ENCODE data around the gene SLIT3. TPM values are rescaled to one million over a fixed set of nuclear protein-coding genes. Genes with fewer than 3 reads are reported as not detected.

SLIT3 gene
- total RNA-seq, 1 experiment from 2014 or later = 0.10 TPM

DNA sequence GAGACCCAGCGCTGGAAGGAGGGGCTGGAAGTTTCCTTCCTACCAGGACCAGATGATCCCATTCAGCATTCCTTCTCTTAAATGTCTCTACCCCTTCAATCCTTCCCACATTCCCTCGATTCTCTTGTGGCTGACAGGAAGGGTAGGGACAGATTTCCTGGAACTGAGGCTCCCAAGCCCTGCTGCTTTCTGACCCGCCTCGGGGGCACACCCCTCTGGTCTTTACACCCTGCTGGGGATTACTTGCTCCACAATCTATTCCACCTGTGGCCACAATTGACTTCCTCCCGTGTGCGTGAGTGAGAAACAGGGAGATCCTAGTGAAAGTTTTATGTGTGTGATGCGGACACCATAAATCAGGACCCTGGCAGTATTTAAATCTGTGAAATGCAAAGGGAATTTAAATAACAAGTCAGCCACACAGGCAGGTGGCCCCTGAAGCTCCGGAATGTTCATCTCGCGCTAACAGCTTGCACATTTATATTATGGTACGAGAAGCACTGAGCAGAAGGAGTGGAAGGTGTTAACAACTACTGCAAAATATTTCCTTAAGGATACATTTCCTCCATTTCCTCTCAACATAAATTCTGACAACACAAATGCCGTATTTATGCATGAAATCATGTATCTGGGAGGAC, 237.5 kb downstream of the SLIT3 start:
- Histone ChIP-seq H3K4me3 (replicated peaks in 1 of 2; ENCODE audit: low read depth in 1 of 2, low read length in 2 of 2) (no peak overlapping the region), H4K20me1 (ENCODE audit: insufficient read depth) (no peaks in the 10 kb centered on the region), H2AFZ (ENCODE audit: low read depth, low read length, poor library complexity, severe bottlenecking) (no peak overlapping the region), H3K9me2 (ENCODE audit: insufficient read depth) (no peaks in the 10 kb centered on the region), H3K79me2 (ENCODE audit: insufficient read depth, low read length) (no peaks in the 10 kb centered on the region), H3K4me1 (ENCODE audit: control insufficient read depth in 1 of 2, insufficient read depth in 2 of 2, low read length in 2 of 2) (no peaks in the 10 kb centered on the region), H3K9me3 (ENCODE audit: control insufficient read depth in 1 of 2, insufficient read depth in 1 of 2, low read depth in 1 of 2, low read length in 2 of 2) (no peaks in the 10 kb centered on the region), H3K9ac (ENCODE audit: low read length) (no peak overlapping the region), H3K4me2 (ENCODE audit: low read length) (no peak overlapping the region), H3K27me3 (ENCODE audit: insufficient read depth, low read length) (peaks cover 72% of the 10 kb centered on the region), H3K27ac (ENCODE audit: low read depth, low read length) (no peak overlapping the region), H3K36me3 (ENCODE audit: control insufficient read depth in 1 of 2, insufficient read depth in 2 of 2, low read length in 2 of 2) (no peaks in the 10 kb centered on the region)
- ChIA-PET RAD21 (ENCODE audit: low non-redundant PET in 1 of 2, low total read pairs in 2 of 2, uncharacterized antibody in 2 of 2, unreplicated experiment in 2 of 2) (no interaction called here), CTCF (no interaction called here), POLR2A (no interaction called here)
- no peak for TF ChIP-seq POLR2A (IDR thresholded peaks at IDR 0.05; ENCODE audit: borderline replicate concordance, extremely low read depth, insufficient read depth, insufficient read length)
- no peak for TF ChIP-seq CBX3 (IDR thresholded peaks at IDR 0.05; ENCODE audit: low read depth)
- no peak for TF ChIP-seq FOSL1 (IDR thresholded peaks at IDR 0.05; ENCODE audit: low read depth)
- no peak for TF ChIP-seq YY1 (IDR thresholded peaks at IDR 0.05; ENCODE audit: extremely low read depth, insufficient replicate concordance, low read depth, low read length)
- BruUV-seq (replicated peaks) = no TSS peak
- ATAC-seq (no peak), DNase-seq (ENCODE audit: low read depth, low spot score) (no peak)
- intact Hi-C loops (cut with micrococcal nuclease) = no loop called here

DNA sequence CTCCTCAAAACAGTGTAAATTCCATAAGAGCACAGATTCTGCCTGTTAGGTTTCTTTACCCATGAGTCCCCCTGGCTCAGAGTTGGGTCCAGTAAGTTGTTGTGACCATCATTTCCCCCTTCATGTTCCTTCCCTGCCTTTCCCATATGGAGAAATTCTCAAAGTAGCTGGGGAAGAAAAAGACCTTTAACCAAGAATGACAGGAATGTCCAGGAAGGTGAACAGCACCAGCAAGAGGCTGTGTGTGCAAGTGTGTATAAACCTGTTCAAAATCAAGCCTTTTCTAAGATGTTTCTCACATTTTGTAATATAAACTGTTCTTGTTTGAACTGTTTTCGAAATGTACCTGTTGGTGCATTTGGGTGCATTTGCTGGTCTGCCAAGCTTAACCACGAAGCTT, 238.2 kb downstream of the SLIT3 start:
- no peak overlapping the region for H3K9ac ChIP-seq (ENCODE audit: low read length)
- no peak overlapping the region for H3K4me2 ChIP-seq (ENCODE audit: low read length)
- DNase-seq (ENCODE audit: low read depth, low spot score) (no peak), ATAC-seq (no peak)
- ChIA-PET CTCF (no interaction called here), RAD21 (ENCODE audit: low non-redundant PET in 1 of 2, low total read pairs in 2 of 2, uncharacterized antibody in 2 of 2, unreplicated experiment in 2 of 2) (no interaction called here), POLR2A (no interaction called here)
- no peaks in the 10 kb centered on the region for H3K4me1 ChIP-seq (ENCODE audit: control insufficient read depth in 1 of 2, insufficient read depth in 2 of 2, low read length in 2 of 2)
- TF ChIP-seq CEBPB (IDR thresholded peaks at IDR 0.05; ENCODE audit: low read depth) (no peak), TCF7L2 (IDR thresholded peaks at IDR 0.05; ENCODE audit: borderline replicate concordance, extremely low read depth, insufficient read depth, insufficient read length) (no peak), JUND (IDR thresholded peaks at IDR 0.05) (no peak), SIN3A (IDR thresholded peaks at IDR 0.05; ENCODE audit: low read depth) (no peak), POLR2A (IDR thresholded peaks at IDR 0.05; ENCODE audit: borderline replicate concordance, extremely low read depth, insufficient read depth, insufficient read length) (no peak), ELF1 (IDR thresholded peaks at IDR 0.05; ENCODE audit: borderline replicate concordance, low read depth) (no peak), SP1 (IDR thresholded peaks at IDR 0.05; ENCODE audit: low read depth) (no peak), ZNF274 (IDR thresholded peaks at IDR 0.05; ENCODE audit: low read depth, low read length) (no peak), SRF (IDR thresholded peaks at IDR 0.05; ENCODE audit: low read depth) (no peak), EZH2phosphoT487 (IDR thresholded peaks at IDR 0.05; ENCODE audit: borderline replicate concordance) (no peak), RAD21 (IDR thresholded peaks at IDR 0.05; ENCODE audit: low read depth) (no peak)
- TF ChIP-seq, protein P1, sequence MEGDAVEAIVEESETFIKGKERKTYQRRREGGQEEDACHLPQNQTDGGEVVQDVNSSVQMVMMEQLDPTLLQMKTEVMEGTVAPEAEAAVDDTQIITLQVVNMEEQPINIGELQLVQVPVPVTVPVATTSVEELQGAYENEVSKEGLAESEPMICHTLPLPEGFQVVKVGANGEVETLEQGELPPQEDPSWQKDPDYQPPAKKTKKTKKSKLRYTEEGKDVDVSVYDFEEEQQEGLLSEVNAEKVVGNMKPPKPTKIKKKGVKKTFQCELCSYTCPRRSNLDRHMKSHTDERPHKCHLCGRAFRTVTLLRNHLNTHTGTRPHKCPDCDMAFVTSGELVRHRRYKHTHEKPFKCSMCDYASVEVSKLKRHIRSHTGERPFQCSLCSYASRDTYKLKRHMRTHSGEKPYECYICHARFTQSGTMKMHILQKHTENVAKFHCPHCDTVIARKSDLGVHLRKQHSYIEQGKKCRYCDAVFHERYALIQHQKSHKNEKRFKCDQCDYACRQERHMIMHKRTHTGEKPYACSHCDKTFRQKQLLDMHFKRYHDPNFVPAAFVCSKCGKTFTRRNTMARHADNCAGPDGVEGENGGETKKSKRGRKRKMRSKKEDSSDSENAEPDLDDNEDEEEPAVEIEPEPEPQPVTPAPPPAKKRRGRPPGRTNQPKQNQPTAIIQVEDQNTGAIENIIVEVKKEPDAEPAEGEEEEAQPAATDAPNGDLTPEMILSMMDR (IDR thresholded peaks at IDR 0.05 in 2 of 3, conservative IDR thresholded peaks at IDR 0.05 in 1 of 3; ENCODE audit: borderline replicate concordance in 1 of 3, insufficient read depth in 1 of 3, low read depth in 2 of 3, low read length in 2 of 3) = no peak
- TF ChIP-seq, protein P2, sequence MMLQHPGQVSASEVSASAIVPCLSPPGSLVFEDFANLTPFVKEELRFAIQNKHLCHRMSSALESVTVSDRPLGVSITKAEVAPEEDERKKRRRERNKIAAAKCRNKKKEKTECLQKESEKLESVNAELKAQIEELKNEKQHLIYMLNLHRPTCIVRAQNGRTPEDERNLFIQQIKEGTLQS (IDR thresholded peaks at IDR 0.05) = no peak
- TF ChIP-seq, protein P3, sequence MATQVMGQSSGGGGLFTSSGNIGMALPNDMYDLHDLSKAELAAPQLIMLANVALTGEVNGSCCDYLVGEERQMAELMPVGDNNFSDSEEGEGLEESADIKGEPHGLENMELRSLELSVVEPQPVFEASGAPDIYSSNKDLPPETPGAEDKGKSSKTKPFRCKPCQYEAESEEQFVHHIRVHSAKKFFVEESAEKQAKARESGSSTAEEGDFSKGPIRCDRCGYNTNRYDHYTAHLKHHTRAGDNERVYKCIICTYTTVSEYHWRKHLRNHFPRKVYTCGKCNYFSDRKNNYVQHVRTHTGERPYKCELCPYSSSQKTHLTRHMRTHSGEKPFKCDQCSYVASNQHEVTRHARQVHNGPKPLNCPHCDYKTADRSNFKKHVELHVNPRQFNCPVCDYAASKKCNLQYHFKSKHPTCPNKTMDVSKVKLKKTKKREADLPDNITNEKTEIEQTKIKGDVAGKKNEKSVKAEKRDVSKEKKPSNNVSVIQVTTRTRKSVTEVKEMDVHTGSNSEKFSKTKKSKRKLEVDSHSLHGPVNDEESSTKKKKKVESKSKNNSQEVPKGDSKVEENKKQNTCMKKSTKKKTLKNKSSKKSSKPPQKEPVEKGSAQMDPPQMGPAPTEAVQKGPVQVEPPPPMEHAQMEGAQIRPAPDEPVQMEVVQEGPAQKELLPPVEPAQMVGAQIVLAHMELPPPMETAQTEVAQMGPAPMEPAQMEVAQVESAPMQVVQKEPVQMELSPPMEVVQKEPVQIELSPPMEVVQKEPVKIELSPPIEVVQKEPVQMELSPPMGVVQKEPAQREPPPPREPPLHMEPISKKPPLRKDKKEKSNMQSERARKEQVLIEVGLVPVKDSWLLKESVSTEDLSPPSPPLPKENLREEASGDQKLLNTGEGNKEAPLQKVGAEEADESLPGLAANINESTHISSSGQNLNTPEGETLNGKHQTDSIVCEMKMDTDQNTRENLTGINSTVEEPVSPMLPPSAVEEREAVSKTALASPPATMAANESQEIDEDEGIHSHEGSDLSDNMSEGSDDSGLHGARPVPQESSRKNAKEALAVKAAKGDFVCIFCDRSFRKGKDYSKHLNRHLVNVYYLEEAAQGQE (IDR thresholded peaks at IDR 0.05; ENCODE audit: low read depth) = no peak
- H3K27me3 ChIP-seq (ENCODE audit: insufficient read depth, low read length) = peaks cover 72% of the 10 kb centered on the region
- H4K20me1 ChIP-seq (ENCODE audit: insufficient read depth) = no peaks in the 10 kb centered on the region
- H3K9me3 ChIP-seq (ENCODE audit: control insufficient read depth in 1 of 2, insufficient read depth in 1 of 2, low read depth in 1 of 2, low read length in 2 of 2) = no peaks in the 10 kb centered on the region
- H3K36me3 ChIP-seq (ENCODE audit: control insufficient read depth in 1 of 2, insufficient read depth in 2 of 2, low read length in 2 of 2) = no peaks in the 10 kb centered on the region
- H3K79me2 ChIP-seq (ENCODE audit: insufficient read depth, low read length) = no peaks in the 10 kb centered on the region
- no peak overlapping the region for H3K27ac ChIP-seq (ENCODE audit: low read depth, low read length)
- H3K4me3 ChIP-seq (replicated peaks in 1 of 2; ENCODE audit: low read depth in 1 of 2, low read length in 2 of 2) = no peak overlapping the region
- H3K9me2 ChIP-seq (ENCODE audit: insufficient read depth) = no peaks in the 10 kb centered on the region
- intact Hi-C loops (cut with micrococcal nuclease) = no loop called here
- no TSS peak for BruUV-seq (replicated peaks)
- no peak overlapping the region for H2AFZ ChIP-seq (ENCODE audit: low read depth, low read length, poor library complexity, severe bottlenecking)

All from HCT116 (cell line).